ENCODE results near the gene ANKAR.

ANKAR gene

GRCh38 chr2:189676471-189676870 lies 2.0 kb downstream of the ANKAR start:
- H3K9me3 ChIP-seq (ENCODE audit: control insufficient read depth, insufficient read depth, low read length): 0 out of 2 replicates have a peak, but pooled peaks cover 2% of the 10 kb centered on the region
- H3K79me2 ChIP-seq (ENCODE audit: control insufficient read depth, low read length): no peaks in the 10 kb centered on the region
- no peaks in the 10 kb centered on the region for H3K9me2 ChIP-seq (replicated peaks; ENCODE audit: control insufficient read depth, low read length)
- no peak overlapping the region for H3K4me2 ChIP-seq (ENCODE audit: low read length)
- H3K27ac ChIP-seq (ENCODE audit: low read depth, low read length): no peak overlapping the region
- H3F3A ChIP-seq (ENCODE audit: control insufficient read depth, insufficient read depth): 0 out of 2 replicates have a peak, but pooled peaks cover 10% of the 10 kb centered on the region
- peaks cover 11% of the 10 kb centered on the region for H3K4me1 ChIP-seq (ENCODE audit: control insufficient read depth, low read length)
- H4K20me1 ChIP-seq (ENCODE audit: control insufficient read depth, insufficient read depth, low read depth, low read length): no peaks in the 10 kb centered on the region
- no peak for TF ChIP-seq EZH2phosphoT487 (IDR thresholded peaks at IDR 0.05; ENCODE audit: borderline replicate concordance, low read length)
- no peak for TF ChIP-seq CTCF (IDR thresholded peaks at IDR 0.05; ENCODE audit: low read depth, low read length, poor library complexity, severe bottlenecking)
- H3K27me3 ChIP-seq (ENCODE audit: control insufficient read depth, low read length): no peaks in the 10 kb centered on the region
- H3K36me3 ChIP-seq (ENCODE audit: control insufficient read depth, low read length): peaks cover 32% of the 10 kb centered on the region
- no peak overlapping the region for H3K4me3 ChIP-seq (ENCODE audit: low read length)

GRCh38 chr2:189679226-189679625 lies 4.8 kb downstream of the ANKAR start:
- no peak for TF ChIP-seq CTCF (IDR thresholded peaks at IDR 0.05; ENCODE audit: low read depth, low read length, poor library complexity, severe bottlenecking)
- TF ChIP-seq EZH2phosphoT487 (IDR thresholded peaks at IDR 0.05; ENCODE audit: borderline replicate concordance, low read length): no peak
- Histone ChIP-seq H3K27me3 (ENCODE audit: control insufficient read depth, low read length) (no peaks in the 10 kb centered on the region), H3K9me3 (ENCODE audit: control insufficient read depth, insufficient read depth, low read length) (0 out of 2 replicates have a peak, but pooled peaks cover 2% of the 10 kb centered on the region), H3F3A (ENCODE audit: control insufficient read depth, insufficient read depth) (no peaks in the 10 kb centered on the region), H3K79me2 (ENCODE audit: control insufficient read depth, low read length) (no peaks in the 10 kb centered on the region), H3K4me1 (ENCODE audit: control insufficient read depth, low read length) (peaks cover 6% of the 10 kb centered on the region), H3K9me2 (replicated peaks; ENCODE audit: control insufficient read depth, low read length) (no peaks in the 10 kb centered on the region), H3K4me3 (ENCODE audit: low read length) (no peak overlapping the region), H3K36me3 (ENCODE audit: control insufficient read depth, low read length) (peaks cover 13% of the 10 kb centered on the region), H4K20me1 (ENCODE audit: control insufficient read depth, insufficient read depth, low read depth, low read length) (no peaks in the 10 kb centered on the region), H3K27ac (ENCODE audit: low read depth, low read length) (no peak overlapping the region), H3K4me2 (ENCODE audit: low read length) (no peak overlapping the region)

- Histone ChIP-seq H3K27ac (ENCODE audit: low read depth, low read length) (no peak overlapping the region), H3K4me1 (ENCODE audit: control insufficient read depth, low read length) (no peaks in the 10 kb centered on the region), H3K27me3 (ENCODE audit: control insufficient read depth, low read length) (no peaks in the 10 kb centered on the region), H3F3A (ENCODE audit: control insufficient read depth, insufficient read depth) (no peaks in the 10 kb centered on the region), H3K9me3 (ENCODE audit: control insufficient read depth, insufficient read depth, low read length) (0 out of 2 replicates have a peak, but pooled peaks cover 2% of the 10 kb centered on the region), H3K9me2 (replicated peaks; ENCODE audit: control insufficient read depth, low read length) (no peaks in the 10 kb centered on the region), H3K36me3 (ENCODE audit: control insufficient read depth, low read length) (peaks cover 4% of the 10 kb centered on the region; the same call in 1 of the 2 replicates), H3K79me2 (ENCODE audit: control insufficient read depth, low read length) (no peaks in the 10 kb centered on the region), H3K4me3 (ENCODE audit: low read length) (no peak overlapping the region), H4K20me1 (ENCODE audit: control insufficient read depth, insufficient read depth, low read depth, low read length) (no peaks in the 10 kb centered on the region), H3K4me2 (ENCODE audit: low read length) (no peak overlapping the region)
- no peak for TF ChIP-seq EZH2phosphoT487 (IDR thresholded peaks at IDR 0.05; ENCODE audit: borderline replicate concordance, low read length)
- TF ChIP-seq CTCF (IDR thresholded peaks at IDR 0.05; ENCODE audit: low read depth, low read length, poor library complexity, severe bottlenecking): no peak
Observed at GRCh38 chr2:189681203-189681602, 6.7 kb downstream of the ANKAR start.

All from DOHH2 (cell line).